SK-N-SH (cell line): ENCODE results near the gene APP. TPM values are rescaled to one million over a fixed set of nuclear protein-coding genes. Genes with fewer than 3 reads are reported as not detected.

ENCODE experiments used
- CTCF ChIA-PET: fragments of 300-600, 350-600 bp; formaldehyde crosslinking; extraction: SDS; loops from one replicate; lab custom pipeline; 2021; lab: Yijun Ruan, JAX
- POLR2A ChIA-PET: fragments of 350-600 bp; sonication (Branson Sonifier 250); formaldehyde crosslinking; extraction: SDS; loops from one replicate; lab custom pipeline; 2020; ENCODE audit warnings: antibody characterized with exemption, inconsistent platforms; lab: Yijun Ruan, JAX
- DNase-seq: peaks from one replicate; pipeline ENCODE4 v3.0.0; 2012
- H2AFZ ChIP-seq: fragments of 200-600 bp; sonication (generic); 2 replicates; pipeline ENCODE4 v1.8.1; 2016; ENCODE audit warnings: antibody characterized with exemption, mild to moderate bottlenecking, low read depth
- H3F3A ChIP-seq: fragments of 200-600 bp; sonication (generic); replicated peaks from 2 replicates; pipeline ENCODE3; 2016; ENCODE audit warnings: antibody characterized with exemption, mild to moderate bottlenecking; ENCODE audit not compliant: insufficient read depth
- H3K27ac ChIP-seq, 2 experiments: fragments of 200-500 bp in 1 of 2; fragments of 200-600 bp in 1 of 2; sonication (Bioruptor generic) in 1 of 2; sonication (generic), shearing (Covaris generic) in 1 of 2; 2 replicates each; pipeline versions ENCODE4 v1.5.1 to v1.6.1; 2014 to 2016; ENCODE audit warnings: low read depth in 2 of 2, inconsistent platforms in 1 of 2, low read length in 1 of 2, mild to moderate bottlenecking in 1 of 2, mixed read lengths in 1 of 2
- H3K27me3 ChIP-seq: fragments of 200-600 bp; sonication (generic), shearing (Covaris generic); 2 replicates; pipeline ENCODE4 v1.6.1; 2016; ENCODE audit warnings: mixed run types; ENCODE audit not compliant: insufficient read depth
- H3K36me3 ChIP-seq, 2 experiments: fragments of 200-500 bp in 1 of 2; fragments of 200-600 bp in 1 of 2; sonication (Bioruptor generic) in 1 of 2; sonication (generic) in 1 of 2; replicated peaks in 1 of 2; 2 replicates each; pipeline versions ENCODE3 to v1.5.1; 2014 to 2016; ENCODE audit warnings: low read length in 1 of 2, mild to moderate bottlenecking in 1 of 2; ENCODE audit not compliant: insufficient read depth in 2 of 2, control insufficient read depth in 1 of 2
- H3K4me1 ChIP-seq, 2 experiments: fragments of 200-500 bp in 1 of 2; fragments of 200-600 bp in 1 of 2; sonication (Bioruptor generic) in 1 of 2; sonication (generic), shearing (Covaris generic) in 1 of 2; 2 replicates each; pipeline versions ENCODE4 v1.5.1 to v1.6.1; 2014 to 2016; ENCODE audit warnings: low read depth in 1 of 2, low read length in 1 of 2, mixed run types in 1 of 2; ENCODE audit not compliant: insufficient read depth in 2 of 2, control insufficient read depth in 1 of 2
- H3K4me2 ChIP-seq: fragments of 200-600 bp; sonication (generic), shearing (Covaris generic); 2 replicates; pipeline ENCODE4 v1.6.1; 2017; ENCODE audit warnings: mixed run types
- H3K4me3 ChIP-seq, 2 experiments: fragments of 200-500 bp in 1 of 2; fragments of 200-600 bp in 1 of 2; sonication (Bioruptor generic) in 1 of 2; sonication (generic), shearing (Covaris generic) in 1 of 2; 2 replicates each; pipeline versions ENCODE4 v1.5.1 to v1.8.1; 2014 to 2016; ENCODE audit warnings: low read depth in 2 of 2, inconsistent platforms in 1 of 2, low read length in 1 of 2, mild to moderate bottlenecking in 1 of 2, mixed read lengths in 1 of 2, moderate library complexity in 1 of 2
- H3K79me2 ChIP-seq: fragments of 200-600 bp; sonication (generic); 2 replicates; pipeline ENCODE4 v1.8.1; 2017; ENCODE audit warnings: mild to moderate bottlenecking; ENCODE audit not compliant: insufficient read depth
- H3K9ac ChIP-seq: fragments of 200-600 bp; sonication (generic); 2 replicates; pipeline ENCODE4 v1.6.1; 2017; ENCODE audit warnings: mixed run types
- H3K9me2 ChIP-seq: fragments of 200-600 bp; sonication (generic); 2 replicates; pipeline ENCODE4 v1.6.1; 2017; ENCODE audit warnings: mixed run types
- H3K9me3 ChIP-seq: fragments of 200-600 bp; sonication (generic); 2 replicates; pipeline ENCODE4 v1.6.1; 2017; ENCODE audit warnings: mixed run types, mild to moderate bottlenecking, moderate library complexity
- H4K20me1 ChIP-seq: fragments of 200-600 bp; sonication (generic); 2 replicates; pipeline ENCODE4 v1.6.1; 2017; ENCODE audit warnings: mild to moderate bottlenecking, mixed run types; ENCODE audit not compliant: insufficient read depth
- EP300 ChIP-seq, 2 experiments: IDR thresholded peaks; 2 replicates each; pipeline versions ENCODE4 v1.4.0 to v1.6.1; 2012; ENCODE audit warnings: borderline replicate concordance in 1 of 2, low read depth in 1 of 2, low read length in 1 of 2
- EZH2phosphoT487 ChIP-seq: fragments of 200-600 bp; sonication (generic); IDR thresholded peaks from 2 replicates; pipeline ENCODE4 v1.6.1; 2017; ENCODE audit warnings: low read depth, mixed run types, mild to moderate bottlenecking, antibody characterized with exemption, moderate library complexity, borderline replicate concordance
- FOSL2 ChIP-seq: IDR thresholded peaks from 2 replicates; pipeline ENCODE4 v1.4.0; 2012; ENCODE audit warnings: low read depth, mild to moderate bottlenecking, moderate library complexity, borderline replicate concordance
- FOXM1 ChIP-seq: IDR thresholded peaks from 2 replicates; pipeline ENCODE4 v1.4.0; 2012; ENCODE audit warnings: low read depth, mild to moderate bottlenecking
- GABPA ChIP-seq: IDR thresholded peaks from 2 replicates; pipeline ENCODE4 v1.4.0; 2012; ENCODE audit warnings: low read depth, mild to moderate bottlenecking
- GATA2 ChIP-seq: sonication (generic); formaldehyde crosslinking; IDR thresholded peaks from 2 replicates; pipeline ENCODE4 v1.5.0; 2020; ENCODE audit warnings: mild to moderate bottlenecking, missing genetic modification reagents
- IRF3 ChIP-seq: fragments of 150-350 bp; IDR thresholded peaks from 2 replicates; pipeline ENCODE4 v1.6.1; 2016; ENCODE audit warnings: mild to moderate bottlenecking, low read depth, low read length
- JUND ChIP-seq: IDR thresholded peaks from 2 replicates; pipeline ENCODE4 v1.4.0; 2012
- MAX ChIP-seq: IDR thresholded peaks from 2 replicates; pipeline ENCODE4 v1.4.0; 2012; ENCODE audit warnings: low read depth
- MEF2A ChIP-seq: IDR thresholded peaks from 2 replicates; pipeline ENCODE4 v1.4.0; 2012; ENCODE audit warnings: low read depth, borderline replicate concordance
- MXI1 ChIP-seq: IDR thresholded peaks from 2 replicates; pipeline ENCODE4 v1.6.1; 2012; ENCODE audit warnings: mild to moderate bottlenecking, low read depth, low read length, improper control_type of control experiment
- NFIC ChIP-seq: IDR thresholded peaks from 2 replicates; pipeline ENCODE4 v1.4.0; 2012; ENCODE audit warnings: borderline replicate concordance
- POLR2AphosphoS5 ChIP-seq: IDR thresholded peaks from 2 replicates; pipeline ENCODE4 v1.6.1; 2012; ENCODE audit warnings: low read depth, low read length
- REST ChIP-seq: IDR thresholded peaks from 2 replicates; pipeline ENCODE4 v1.6.1; 2012; ENCODE audit warnings: mild to moderate bottlenecking, low read depth, low read length, moderate library complexity
- SIN3A ChIP-seq: IDR thresholded peaks from 2 replicates; pipeline ENCODE4 v1.6.1; 2012; ENCODE audit warnings: low read depth, mild to moderate bottlenecking, low read length, moderate library complexity, borderline replicate concordance
- TCF12 ChIP-seq: IDR thresholded peaks from 2 replicates; pipeline ENCODE4 v1.4.0; 2012
- TEAD4 ChIP-seq: IDR thresholded peaks from 2 replicates; pipeline ENCODE4 v1.4.0; 2012; ENCODE audit warnings: mild to moderate bottlenecking, borderline replicate concordance; ENCODE audit not compliant: insufficient read depth
- USF2 ChIP-seq: fragments of 150-350 bp; IDR thresholded peaks from 2 replicates; pipeline ENCODE4 v1.6.1; 2017; ENCODE audit warnings: antibody characterized with exemption, low read length, low read depth, borderline replicate concordance
- YY1 ChIP-seq: IDR thresholded peaks from 2 replicates; pipeline ENCODE4 v1.4.0; 2012; ENCODE audit warnings: low read depth, mild to moderate bottlenecking
- WGBS: methylation state at CpG from one replicate; pipeline ENCODE4 v1.1.6; 2017; ENCODE audit warnings: low lambda C conversion rate; 5-methylcytosine and 5-hydroxymethylcytosine counted together
- polyA plus RNA-seq, 3 experiments: library from polyadenylated mRNA; depleted of rRNA; stranded (reverse); fragments of >200 nt; gene quantifications; 2 replicates each; pipeline ENCODE4 v1.2.3, GENCODE V29; 2012

The APP gene
- polyA plus RNA-seq, 1 of the 3 experiments (the other 2 are of a cell fraction): 780 TPM

GRCh38 chr21:25934130-25934529, 236.4 kb downstream of the APP start (continued):
- TF ChIP-seq FOSL2: no peak
- no peak for TF ChIP-seq EP300 (IDR thresholded peaks at IDR 0.05; ENCODE audit: borderline replicate concordance in 1 of 2, low read depth in 1 of 2, low read length in 1 of 2)

- TF ChIP-seq TCF12: no peak
- TF ChIP-seq MAX: no peak
- no peak for TF ChIP-seq GATA2
- TF ChIP-seq EP300 (IDR thresholded peaks at IDR 0.05; ENCODE audit: borderline replicate concordance in 1 of 2, low read depth in 1 of 2, low read length in 1 of 2): no peak
- TF ChIP-seq JUND: no peak
- no peak for TF ChIP-seq MXI1
- TF ChIP-seq FOSL2: no peak
- TF ChIP-seq MEF2A: no peak
- no peak for TF ChIP-seq GABPA
- TF ChIP-seq REST: no peak
- TF ChIP-seq EZH2phosphoT487: no peak
- no peak for TF ChIP-seq NFIC
- TF ChIP-seq FOXM1: no peak
- TF ChIP-seq SIN3A: no peak
- TF ChIP-seq TEAD4: no peak
- TF ChIP-seq IRF3: no peak
- no peak for TF ChIP-seq POLR2AphosphoS5
- no peak for TF ChIP-seq YY1
- TF ChIP-seq USF2: no peak
- Histone ChIP-seq H3K4me2 (no peak overlapping the region), H3F3A (peaks cover 13% of the 10 kb centered on the region), H3K27ac (no peak overlapping the region), H3K27me3 (no peaks in the 10 kb centered on the region), H4K20me1 (no peaks in the 10 kb centered on the region), H3K36me3 (no peaks in the 10 kb centered on the region), H3K9ac (no peak overlapping the region), H2AFZ (no peak overlapping the region), H3K9me3 (no peaks in the 10 kb centered on the region), H3K9me2 (no peaks in the 10 kb centered on the region), H3K79me2 (no peaks in the 10 kb centered on the region; the same call in 1 of the 2 replicates), H3K4me3 (no peak overlapping the region), H3K4me1 (peaks cover 0 to 2% of the 10 kb centered on the region in 2 experiments; a peak in 1 of 4 replicates)
- WGBS: 98% methylated on average over 3 of the region's 3 CpGs
- ChIA-PET POLR2A (no interaction called here), CTCF (no interaction called here)
- DNase-seq: no peak
These were observed 238.8 kb downstream of the APP start for GRCh38 chr21:25931765-25932164.
